Measurements from ENCODE around the gene MAN1C1. TPM values are rescaled to one million over a fixed set of nuclear protein-coding genes. Genes with fewer than 3 reads are reported as not detected.

MAN1C1 gene
- total and polyA plus RNA-seq, 9 of the 15 experiments (the other 6 are each of a cell fraction or from before 2014, with no cell fraction given), result 0.04 to 0.44 (median 0.10) TPM; not detected in 3

DNA sequence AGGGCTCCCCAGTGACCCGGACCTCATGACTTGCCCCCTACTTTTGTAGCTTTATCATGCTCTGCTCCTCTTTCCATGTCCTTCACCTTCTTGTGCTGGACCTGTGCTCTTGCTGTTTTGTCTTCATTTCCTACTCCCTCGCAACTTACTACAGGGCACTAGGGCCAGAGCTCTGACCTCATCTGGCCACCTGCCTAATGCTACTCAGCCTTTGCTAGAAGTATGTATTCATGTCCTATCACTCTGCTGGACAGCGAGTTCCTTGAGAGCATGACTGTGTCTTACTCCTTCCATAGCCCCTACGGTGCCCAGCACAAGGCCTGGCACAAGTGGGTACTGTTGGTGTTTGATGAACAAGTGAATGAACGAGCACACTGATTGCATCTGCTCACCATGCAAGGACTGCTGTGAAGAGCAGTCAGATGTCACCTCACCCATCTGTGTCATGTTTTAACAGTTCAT is 205.1 kb downstream of the MAN1C1 start (continued):
- TF ChIP-seq, protein P1, sequence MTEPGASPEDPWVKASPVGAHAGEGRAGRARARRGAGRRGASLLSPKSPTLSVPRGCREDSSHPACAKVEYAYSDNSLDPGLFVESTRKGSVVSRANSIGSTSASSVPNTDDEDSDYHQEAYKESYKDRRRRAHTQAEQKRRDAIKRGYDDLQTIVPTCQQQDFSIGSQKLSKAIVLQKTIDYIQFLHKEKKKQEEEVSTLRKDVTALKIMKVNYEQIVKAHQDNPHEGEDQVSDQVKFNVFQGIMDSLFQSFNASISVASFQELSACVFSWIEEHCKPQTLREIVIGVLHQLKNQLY (CRISPR knock-in tag; conservative IDR thresholded peaks at IDR 0.05), result 0 out of 4 replicates have a peak, but pooled peaks of 1 of the 2 experiments have one; percentile 26
- peak; percentile 53 for TF ChIP-seq POLR2A (conservative IDR thresholded peaks at IDR 0.05)
- TF ChIP-seq, protein P2, sequence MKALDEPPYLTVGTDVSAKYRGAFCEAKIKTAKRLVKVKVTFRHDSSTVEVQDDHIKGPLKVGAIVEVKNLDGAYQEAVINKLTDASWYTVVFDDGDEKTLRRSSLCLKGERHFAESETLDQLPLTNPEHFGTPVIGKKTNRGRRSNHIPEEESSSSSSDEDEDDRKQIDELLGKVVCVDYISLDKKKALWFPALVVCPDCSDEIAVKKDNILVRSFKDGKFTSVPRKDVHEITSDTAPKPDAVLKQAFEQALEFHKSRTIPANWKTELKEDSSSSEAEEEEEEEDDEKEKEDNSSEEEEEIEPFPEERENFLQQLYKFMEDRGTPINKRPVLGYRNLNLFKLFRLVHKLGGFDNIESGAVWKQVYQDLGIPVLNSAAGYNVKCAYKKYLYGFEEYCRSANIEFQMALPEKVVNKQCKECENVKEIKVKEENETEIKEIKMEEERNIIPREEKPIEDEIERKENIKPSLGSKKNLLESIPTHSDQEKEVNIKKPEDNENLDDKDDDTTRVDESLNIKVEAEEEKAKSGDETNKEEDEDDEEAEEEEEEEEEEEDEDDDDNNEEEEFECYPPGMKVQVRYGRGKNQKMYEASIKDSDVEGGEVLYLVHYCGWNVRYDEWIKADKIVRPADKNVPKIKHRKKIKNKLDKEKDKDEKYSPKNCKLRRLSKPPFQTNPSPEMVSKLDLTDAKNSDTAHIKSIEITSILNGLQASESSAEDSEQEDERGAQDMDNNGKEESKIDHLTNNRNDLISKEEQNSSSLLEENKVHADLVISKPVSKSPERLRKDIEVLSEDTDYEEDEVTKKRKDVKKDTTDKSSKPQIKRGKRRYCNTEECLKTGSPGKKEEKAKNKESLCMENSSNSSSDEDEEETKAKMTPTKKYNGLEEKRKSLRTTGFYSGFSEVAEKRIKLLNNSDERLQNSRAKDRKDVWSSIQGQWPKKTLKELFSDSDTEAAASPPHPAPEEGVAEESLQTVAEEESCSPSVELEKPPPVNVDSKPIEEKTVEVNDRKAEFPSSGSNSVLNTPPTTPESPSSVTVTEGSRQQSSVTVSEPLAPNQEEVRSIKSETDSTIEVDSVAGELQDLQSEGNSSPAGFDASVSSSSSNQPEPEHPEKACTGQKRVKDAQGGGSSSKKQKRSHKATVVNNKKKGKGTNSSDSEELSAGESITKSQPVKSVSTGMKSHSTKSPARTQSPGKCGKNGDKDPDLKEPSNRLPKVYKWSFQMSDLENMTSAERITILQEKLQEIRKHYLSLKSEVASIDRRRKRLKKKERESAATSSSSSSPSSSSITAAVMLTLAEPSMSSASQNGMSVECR (CRISPR knock-in tag; IDR thresholded peaks at IDR 0.05), result 0 out of 2 replicates have a peak, but pooled peaks have one; percentile 11
- TF ChIP-seq, protein P3, sequence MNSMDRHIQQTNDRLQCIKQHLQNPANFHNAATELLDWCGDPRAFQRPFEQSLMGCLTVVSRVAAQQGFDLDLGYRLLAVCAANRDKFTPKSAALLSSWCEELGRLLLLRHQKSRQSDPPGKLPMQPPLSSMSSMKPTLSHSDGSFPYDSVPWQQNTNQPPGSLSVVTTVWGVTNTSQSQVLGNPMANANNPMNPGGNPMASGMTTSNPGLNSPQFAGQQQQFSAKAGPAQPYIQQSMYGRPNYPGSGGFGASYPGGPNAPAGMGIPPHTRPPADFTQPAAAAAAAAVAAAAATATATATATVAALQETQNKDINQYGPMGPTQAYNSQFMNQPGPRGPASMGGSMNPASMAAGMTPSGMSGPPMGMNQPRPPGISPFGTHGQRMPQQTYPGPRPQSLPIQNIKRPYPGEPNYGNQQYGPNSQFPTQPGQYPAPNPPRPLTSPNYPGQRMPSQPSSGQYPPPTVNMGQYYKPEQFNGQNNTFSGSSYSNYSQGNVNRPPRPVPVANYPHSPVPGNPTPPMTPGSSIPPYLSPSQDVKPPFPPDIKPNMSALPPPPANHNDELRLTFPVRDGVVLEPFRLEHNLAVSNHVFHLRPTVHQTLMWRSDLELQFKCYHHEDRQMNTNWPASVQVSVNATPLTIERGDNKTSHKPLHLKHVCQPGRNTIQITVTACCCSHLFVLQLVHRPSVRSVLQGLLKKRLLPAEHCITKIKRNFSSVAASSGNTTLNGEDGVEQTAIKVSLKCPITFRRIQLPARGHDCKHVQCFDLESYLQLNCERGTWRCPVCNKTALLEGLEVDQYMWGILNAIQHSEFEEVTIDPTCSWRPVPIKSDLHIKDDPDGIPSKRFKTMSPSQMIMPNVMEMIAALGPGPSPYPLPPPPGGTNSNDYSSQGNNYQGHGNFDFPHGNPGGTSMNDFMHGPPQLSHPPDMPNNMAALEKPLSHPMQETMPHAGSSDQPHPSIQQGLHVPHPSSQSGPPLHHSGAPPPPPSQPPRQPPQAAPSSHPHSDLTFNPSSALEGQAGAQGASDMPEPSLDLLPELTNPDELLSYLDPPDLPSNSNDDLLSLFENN (IDR thresholded peaks at IDR 0.05; ENCODE audit: low read depth in 2 of 2, low read length in 2 of 2), result no peak
- peak; percentile 30; the same call in 1 of the 2 replicates for TF ChIP-seq EHMT2 (IDR thresholded peaks at IDR 0.05)
- TF ChIP-seq, protein P4, sequence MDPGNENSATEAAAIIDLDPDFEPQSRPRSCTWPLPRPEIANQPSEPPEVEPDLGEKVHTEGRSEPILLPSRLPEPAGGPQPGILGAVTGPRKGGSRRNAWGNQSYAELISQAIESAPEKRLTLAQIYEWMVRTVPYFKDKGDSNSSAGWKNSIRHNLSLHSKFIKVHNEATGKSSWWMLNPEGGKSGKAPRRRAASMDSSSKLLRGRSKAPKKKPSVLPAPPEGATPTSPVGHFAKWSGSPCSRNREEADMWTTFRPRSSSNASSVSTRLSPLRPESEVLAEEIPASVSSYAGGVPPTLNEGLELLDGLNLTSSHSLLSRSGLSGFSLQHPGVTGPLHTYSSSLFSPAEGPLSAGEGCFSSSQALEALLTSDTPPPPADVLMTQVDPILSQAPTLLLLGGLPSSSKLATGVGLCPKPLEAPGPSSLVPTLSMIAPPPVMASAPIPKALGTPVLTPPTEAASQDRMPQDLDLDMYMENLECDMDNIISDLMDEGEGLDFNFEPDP (CRISPR knock-in tag; IDR thresholded peaks at IDR 0.05), result 0 out of 2 replicates have a peak, but pooled peaks have one; percentile 11
- 0 out of 2 replicates have a peak, but pooled peaks have one; percentile 7 for TF ChIP-seq STAG1 (CRISPR knock-in tag; IDR thresholded peaks at IDR 0.05; ENCODE audit: borderline replicate concordance)
- no peak for TF ChIP-seq ZNF253 (CRISPR knock-in tag; conservative IDR thresholded peaks at IDR 0.05)
